ENCODE data around the gene SMAD2.

DNA sequence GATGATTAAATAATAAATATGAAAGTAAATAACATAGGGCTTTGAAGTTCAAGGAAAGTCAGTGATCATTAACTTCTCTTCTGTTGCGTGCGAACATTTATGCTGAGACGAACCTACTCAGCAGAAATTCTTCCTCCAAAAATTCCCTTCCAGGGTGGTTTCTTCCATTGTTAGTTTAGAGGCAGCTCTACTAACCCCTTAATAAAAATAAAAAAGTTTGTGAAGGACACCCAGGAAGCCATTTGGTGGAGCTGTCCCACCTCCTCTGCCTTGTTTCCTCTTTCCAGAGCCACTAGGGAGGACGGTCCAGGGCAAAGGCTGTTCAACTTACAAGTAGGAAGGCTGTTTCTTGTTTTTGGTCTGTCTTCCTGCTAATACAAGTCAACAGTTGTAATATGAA is 2.1 kb upstream of the SMAD2 start:
- TF ChIP-seq, protein P1, sequence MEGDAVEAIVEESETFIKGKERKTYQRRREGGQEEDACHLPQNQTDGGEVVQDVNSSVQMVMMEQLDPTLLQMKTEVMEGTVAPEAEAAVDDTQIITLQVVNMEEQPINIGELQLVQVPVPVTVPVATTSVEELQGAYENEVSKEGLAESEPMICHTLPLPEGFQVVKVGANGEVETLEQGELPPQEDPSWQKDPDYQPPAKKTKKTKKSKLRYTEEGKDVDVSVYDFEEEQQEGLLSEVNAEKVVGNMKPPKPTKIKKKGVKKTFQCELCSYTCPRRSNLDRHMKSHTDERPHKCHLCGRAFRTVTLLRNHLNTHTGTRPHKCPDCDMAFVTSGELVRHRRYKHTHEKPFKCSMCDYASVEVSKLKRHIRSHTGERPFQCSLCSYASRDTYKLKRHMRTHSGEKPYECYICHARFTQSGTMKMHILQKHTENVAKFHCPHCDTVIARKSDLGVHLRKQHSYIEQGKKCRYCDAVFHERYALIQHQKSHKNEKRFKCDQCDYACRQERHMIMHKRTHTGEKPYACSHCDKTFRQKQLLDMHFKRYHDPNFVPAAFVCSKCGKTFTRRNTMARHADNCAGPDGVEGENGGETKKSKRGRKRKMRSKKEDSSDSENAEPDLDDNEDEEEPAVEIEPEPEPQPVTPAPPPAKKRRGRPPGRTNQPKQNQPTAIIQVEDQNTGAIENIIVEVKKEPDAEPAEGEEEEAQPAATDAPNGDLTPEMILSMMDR (conservative IDR thresholded peaks at IDR 0.05; ENCODE audit: low read depth, low read length): no peak
- no peak for TF ChIP-seq EZH2 (IDR thresholded peaks at IDR 0.05; ENCODE audit: low read length, unreplicated experiment)
- TF ChIP-seq EZH2phosphoT487 (IDR thresholded peaks at IDR 0.05; ENCODE audit: borderline replicate concordance, low read length): no peak
